ENCODE measurements around the gene SLC24A1.

SLC24A1 gene

GRCh38 chr15:65618560-65619109 is 3.1 kb upstream of the SLC24A1 start:
- DNase-seq (ENCODE audit: low read depth in 2 of 2): no peak

GRCh38 chr15:65619626-65620290 is 2.0 kb upstream of the SLC24A1 start:
- no peak for DNase-seq (ENCODE audit: low read depth in 2 of 2)

GRCh38 chr15:65620833-65621232 is 905 bp upstream of the SLC24A1 start:
- no peak for DNase-seq (ENCODE audit: low read depth in 2 of 2)

GRCh38 chr15:65623103-65623502 is 1.4 kb downstream of the SLC24A1 start:
- DNase-seq (ENCODE audit: low read depth in 2 of 2): no peak

- no peak for DNase-seq (ENCODE audit: low read depth in 2 of 2)
Observed at GRCh38 chr15:65626856-65627255, 5.1 kb downstream of the SLC24A1 start.

- DNase-seq (ENCODE audit: low read depth in 2 of 2): no peak
Observed at GRCh38 chr15:65629548-65629947, 7.8 kb downstream of the SLC24A1 start.

GRCh38 chr15:65630760-65631159 is 9.0 kb downstream of the SLC24A1 start:
- DNase-seq (ENCODE audit: low read depth in 2 of 2): no peak

GRCh38 chr15:65631503-65631902 is 9.8 kb downstream of the SLC24A1 start:
- DNase-seq (ENCODE audit: low read depth in 2 of 2): no peak

- no peak for DNase-seq (ENCODE audit: low read depth in 2 of 2)
Observed at GRCh38 chr15:65632780-65633375, 11.1 kb downstream of the SLC24A1 start.

GRCh38 chr15:65633752-65634151 is 12.0 kb downstream of the SLC24A1 start:
- DNase-seq (ENCODE audit: low read depth in 2 of 2): no peak

GRCh38 chr15:65634356-65634755 is 12.6 kb downstream of the SLC24A1 start:
- DNase-seq (ENCODE audit: low read depth in 2 of 2): no peak

GRCh38 chr15:65638109-65638508 is 16.4 kb downstream of the SLC24A1 start:
- no peak for DNase-seq (ENCODE audit: low read depth in 2 of 2)

- DNase-seq (ENCODE audit: low read depth in 2 of 2): no peak
Observed at GRCh38 chr15:65638681-65639089, 16.9 kb downstream of the SLC24A1 start.

GRCh38 chr15:65639509-65639908 is 17.8 kb downstream of the SLC24A1 start:
- DNase-seq (ENCODE audit: low read depth in 2 of 2): no peak

GRCh38 chr15:65641768-65642475 is 20.2 kb downstream of the SLC24A1 start:
- no peak for DNase-seq (ENCODE audit: low read depth in 2 of 2)

- DNase-seq (ENCODE audit: low read depth in 2 of 2): no peak
Observed at GRCh38 chr15:65642594-65642993, 20.9 kb downstream of the SLC24A1 start.

- DNase-seq (ENCODE audit: low read depth in 2 of 2): no peak
Observed at GRCh38 chr15:65644282-65644681, 22.5 kb downstream of the SLC24A1 start.

- no peak for DNase-seq (ENCODE audit: low read depth in 2 of 2)
Observed at GRCh38 chr15:65645392-65645791, 23.7 kb downstream of the SLC24A1 start.

GRCh38 chr15:65646486-65646885 is 24.7 kb downstream of the SLC24A1 start:
- DNase-seq (ENCODE audit: low read depth in 2 of 2): no peak

- no peak for DNase-seq (ENCODE audit: low read depth in 2 of 2)
Observed at GRCh38 chr15:65650312-65651041, 28.7 kb downstream of the SLC24A1 start.

GRCh38 chr15:65651042-65651322 is 29.2 kb downstream of the SLC24A1 start:
- DNase-seq (ENCODE audit: low read depth in 2 of 2): no peak

Measured in stimulated activated CD8-positive, alpha-beta memory T cell treated with anti-CD3 and anti-CD28 coated beads, Interleukin-7, amount 100 ng/mL, for 1 hour (primary cell).